ENCODE data around the gene CSMD2.

DNA sequence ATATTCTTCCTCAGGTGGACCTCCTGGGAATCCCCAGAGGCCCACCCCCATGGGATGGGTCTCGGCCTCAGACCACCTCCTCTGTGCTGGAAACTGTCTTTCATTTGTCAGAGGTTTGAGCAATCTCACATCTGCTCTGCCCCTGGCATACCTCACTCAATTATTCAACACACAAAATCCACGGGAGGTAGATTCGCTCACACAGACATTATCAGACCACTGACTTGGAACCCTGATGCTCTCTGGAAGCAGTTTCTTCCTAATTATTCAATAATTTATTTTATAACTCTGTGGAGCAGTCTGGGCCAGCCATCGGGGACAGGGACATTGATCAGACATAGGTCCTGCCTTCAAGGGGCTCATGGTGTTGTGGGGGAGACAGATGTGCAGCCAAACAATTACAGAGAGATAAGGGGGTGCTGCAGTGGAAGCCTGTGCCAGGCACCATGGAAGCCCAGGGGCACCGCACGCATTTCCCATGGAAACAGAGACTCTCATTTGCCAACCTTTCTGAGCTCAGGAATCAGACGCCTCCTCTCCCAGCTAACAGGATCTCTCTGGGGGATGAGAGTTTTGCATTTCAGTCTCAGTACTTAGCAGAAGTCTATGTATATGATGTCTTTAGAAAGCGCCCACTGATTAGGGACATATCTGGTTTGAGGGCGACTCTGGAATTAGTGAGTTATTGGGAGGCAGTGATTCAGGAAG lies 204.7 kb downstream of the CSMD2 start:
- no peak for TF ChIP-seq CTCF (IDR thresholded peaks at IDR 0.05)
- no peak for TF ChIP-seq POLR2AphosphoS5 (IDR thresholded peaks at IDR 0.05)

All from sigmoid colon (tissue), 4 donors.